ENCODE data around the gene MGAT5B. TPM values are rescaled to one million over a fixed set of nuclear protein-coding genes. Genes with fewer than 3 reads are reported as not detected.

MGAT5B gene
- total and polyA plus RNA-seq, 3 experiments from 2014 or later, result 0.17 to 0.46 (median 0.40) TPM

- Histone ChIP-seq H3K27me3 (ENCODE audit: insufficient read depth, low read length, poor library complexity, severe bottlenecking) (no peaks in the 10 kb centered on the region), H3K4me1 (ENCODE audit: insufficient read depth, low read length) (no peaks in the 10 kb centered on the region), H3K27ac (ENCODE audit: low read depth, low read length) (no peak overlapping the region), H3K9me3 (ENCODE audit: low read length) (no peaks in the 10 kb centered on the region), H3K36me3 (ENCODE audit: insufficient read depth, low read length) (no peaks in the 10 kb centered on the region), H3K4me3 (ENCODE audit: low read length) (no peak overlapping the region)
- H3K27ac Mint-ChIP-seq, result no peak overlapping the region
- ChIA-PET CTCF (interaction anchor here (1.8 kb wide), 1 partner anchor 14 kb away, joined by 5 read pairs; no protein-coding TSS in a partner anchor), POLR2A (no interaction called here)
- H3K36me3 Mint-ChIP-seq, result no peaks in the 10 kb centered on the region
- H3K4me3 Mint-ChIP-seq, result no peak overlapping the region
- DNase-seq, result peak in 1 of 5 donors; percentile 24
- peaks cover 0 to 2% of the 10 kb centered on the region in 2 donors for H3K27me3 Mint-ChIP-seq
- H3K4me1 Mint-ChIP-seq, result no peaks in the 10 kb centered on the region
- H3K9me3 Mint-ChIP-seq, result no peaks in the 10 kb centered on the region
Observed at GRCh38 chr17:76955191-76955590, 87.0 kb downstream of the MGAT5B start.

- Mint-ChIP-seq H3K27ac (peak overlapping the region in 1 of 8 donors; percentile 89), H3K36me3 (no peaks in the 10 kb centered on the region), H3K27me3 (peaks cover 0 to 2% of the 10 kb centered on the region in 2 donors), H3K4me3 (no peak overlapping the region), H3K4me1 (no peaks in the 10 kb centered on the region), H3K9me3 (no peaks in the 10 kb centered on the region)
- Histone ChIP-seq H3K27me3 (ENCODE audit: insufficient read depth, low read length, poor library complexity, severe bottlenecking) (no peaks in the 10 kb centered on the region), H3K4me1 (ENCODE audit: insufficient read depth, low read length) (no peaks in the 10 kb centered on the region), H3K4me3 (ENCODE audit: low read length) (no peak overlapping the region), H3K9me3 (ENCODE audit: low read length) (no peaks in the 10 kb centered on the region), H3K36me3 (ENCODE audit: insufficient read depth, low read length) (no peaks in the 10 kb centered on the region), H3K27ac (ENCODE audit: low read depth, low read length) (no peak overlapping the region)
- CTCF ChIA-PET, result interaction anchor here (0.5 to 1.9 kb wide), 2 partner anchors 13 to 54 kb away, joined by 3 to 4 read pairs; no protein-coding TSS in a partner anchor
- POLR2A ChIA-PET, result no interaction called here
- DNase-seq, result peak in 1 of 5 donors; percentile 25
Observed at GRCh38 chr17:76956846-76957540, 88.8 kb downstream of the MGAT5B start.

GRCh38 chr17:76957678-76958464 lies 89.7 kb downstream of the MGAT5B start:
- Histone ChIP-seq H3K27me3 (ENCODE audit: insufficient read depth, low read length, poor library complexity, severe bottlenecking) (no peaks in the 10 kb centered on the region), H3K9me3 (ENCODE audit: low read length) (no peaks in the 10 kb centered on the region), H3K27ac (ENCODE audit: low read depth, low read length) (no peak overlapping the region), H3K4me3 (ENCODE audit: low read length) (no peak overlapping the region), H3K4me1 (ENCODE audit: insufficient read depth, low read length) (no peaks in the 10 kb centered on the region), H3K36me3 (ENCODE audit: insufficient read depth, low read length) (no peaks in the 10 kb centered on the region)
- peaks cover 2 to 4% of the 10 kb centered on the region in 2 donors for H3K27me3 Mint-ChIP-seq
- H3K27ac Mint-ChIP-seq, result peak overlapping the region in 1 of 8 donors; percentile 89
- H3K4me3 Mint-ChIP-seq, result no peak overlapping the region
- DNase-seq, result peak in 1 of 5 donors; percentile 33
- CTCF ChIA-PET, result interaction anchor here (1.9 kb wide), 1 partner anchor 53 kb away, joined by 4 read pairs; no protein-coding TSS in a partner anchor
- H3K9me3 Mint-ChIP-seq, result no peaks in the 10 kb centered on the region
- H3K4me1 Mint-ChIP-seq, result no peaks in the 10 kb centered on the region
- POLR2A ChIA-PET, result no interaction called here
- no peaks in the 10 kb centered on the region for H3K36me3 Mint-ChIP-seq

- H3K4me1 Mint-ChIP-seq, result no peaks in the 10 kb centered on the region
- Histone ChIP-seq H3K36me3 (ENCODE audit: insufficient read depth, low read length) (no peaks in the 10 kb centered on the region), H3K27me3 (ENCODE audit: insufficient read depth, low read length, poor library complexity, severe bottlenecking) (no peaks in the 10 kb centered on the region), H3K4me3 (ENCODE audit: low read length) (no peak overlapping the region), H3K9me3 (ENCODE audit: low read length) (no peaks in the 10 kb centered on the region), H3K27ac (ENCODE audit: low read depth, low read length) (no peak overlapping the region), H3K4me1 (ENCODE audit: insufficient read depth, low read length) (no peaks in the 10 kb centered on the region)
- H3K4me3 Mint-ChIP-seq, result no peak overlapping the region
- peak in 1 of 5 donors; percentile 33 for DNase-seq
- no peaks in the 10 kb centered on the region for H3K36me3 Mint-ChIP-seq
- peaks cover 3 to 4% of the 10 kb centered on the region in 2 donors for H3K27me3 Mint-ChIP-seq
- ChIA-PET POLR2A (no interaction called here), CTCF (no interaction called here)
- peak overlapping the region in 1 of 8 donors; percentile 77 for H3K27ac Mint-ChIP-seq
- H3K9me3 Mint-ChIP-seq, result no peaks in the 10 kb centered on the region
Observed at GRCh38 chr17:76958974-76959373, 90.8 kb downstream of the MGAT5B start.

- no peaks in the 10 kb centered on the region for H3K27me3 ChIP-seq (ENCODE audit: insufficient read depth, low read length, poor library complexity, severe bottlenecking)
- no peak for DNase-seq
- Mint-ChIP-seq H3K4me1 (no peaks in the 10 kb centered on the region), H3K27me3 (peaks cover 3 to 4% of the 10 kb centered on the region in 2 donors), H3K36me3 (no peaks in the 10 kb centered on the region), H3K9me3 (no peaks in the 10 kb centered on the region), H3K4me3 (no peak overlapping the region), H3K27ac (no peak overlapping the region)
- no peaks in the 10 kb centered on the region for H3K4me1 ChIP-seq (ENCODE audit: insufficient read depth, low read length)
- CTCF ChIA-PET, result interaction anchor here (0.6 kb wide), 1 partner anchor 11 kb away, joined by 3 read pairs; no protein-coding TSS in a partner anchor
- POLR2A ChIA-PET, result no interaction called here
- no peaks in the 10 kb centered on the region for H3K36me3 ChIP-seq (ENCODE audit: insufficient read depth, low read length)
- H3K9me3 ChIP-seq (ENCODE audit: low read length), result no peaks in the 10 kb centered on the region
- H3K27ac ChIP-seq (ENCODE audit: low read depth, low read length), result no peak overlapping the region
- H3K4me3 ChIP-seq (ENCODE audit: low read length), result no peak overlapping the region
Observed at GRCh38 chr17:76961869-76962268, 93.7 kb downstream of the MGAT5B start.

- Mint-ChIP-seq H3K4me1 (peaks cover 0 to under 1% (median 0%) of the 10 kb centered on the region in 3 donors), H3K27ac (peak overlapping the region in 2 of 8 donors; percentile 12 to 59), H3K4me3 (peak overlapping the region in 1 of 7 donors; percentile 72), H3K36me3 (no peaks in the 10 kb centered on the region), H3K27me3 (peaks cover 3 to 4% of the 10 kb centered on the region in 2 donors), H3K9me3 (no peaks in the 10 kb centered on the region)
- H3K4me3 ChIP-seq (ENCODE audit: low read length), result no peak overlapping the region
- H3K4me1 ChIP-seq (ENCODE audit: insufficient read depth, low read length), result no peaks in the 10 kb centered on the region
- H3K9me3 ChIP-seq (ENCODE audit: low read length), result no peaks in the 10 kb centered on the region
- ChIA-PET CTCF (no interaction called here), POLR2A (no interaction called here)
- no peaks in the 10 kb centered on the region for H3K27me3 ChIP-seq (ENCODE audit: insufficient read depth, low read length, poor library complexity, severe bottlenecking)
- no peak for DNase-seq
- no peaks in the 10 kb centered on the region for H3K36me3 ChIP-seq (ENCODE audit: insufficient read depth, low read length)
- H3K27ac ChIP-seq (ENCODE audit: low read depth, low read length), result no peak overlapping the region
Observed at GRCh38 chr17:76962858-76963257, 94.7 kb downstream of the MGAT5B start.

GRCh38 chr17:76966016-76966415 lies 97.8 kb downstream of the MGAT5B start:
- POLR2A ChIA-PET, result no interaction called here
- Mint-ChIP-seq H3K9me3 (no peaks in the 10 kb centered on the region), H3K27me3 (peaks cover 6 to 14% of the 10 kb centered on the region in 2 donors), H3K27ac (no peak overlapping the region), H3K4me1 (peaks cover 17 to 23% (median 21%) of the 10 kb centered on the region in 3 donors), H3K36me3 (no peaks in the 10 kb centered on the region), H3K4me3 (peak overlapping the region in 1 of 7 donors; percentile 59)
- no peaks in the 10 kb centered on the region for H3K27me3 ChIP-seq (ENCODE audit: insufficient read depth, low read length, poor library complexity, severe bottlenecking)
- no peaks in the 10 kb centered on the region for H3K9me3 ChIP-seq (ENCODE audit: low read length)
- H3K4me3 ChIP-seq (ENCODE audit: low read length), result no peak overlapping the region
- H3K4me1 ChIP-seq (ENCODE audit: insufficient read depth, low read length), result peaks cover 10% of the 10 kb centered on the region
- H3K27ac ChIP-seq (ENCODE audit: low read depth, low read length), result no peak overlapping the region
- no peaks in the 10 kb centered on the region for H3K36me3 ChIP-seq (ENCODE audit: insufficient read depth, low read length)
- DNase-seq, result no peak
- CTCF ChIA-PET, result no interaction called here
